GM12872 (cell line): ENCODE measurements around the gene CRTC1.

Source experiments
- TF ChIP-seq, protein P1 (sequence below): IDR thresholded peaks from 3 replicates; pipeline ENCODE4 v1.5.1; 2011; ENCODE audit warnings: low read depth, mild to moderate bottlenecking, low read length, moderate library complexity; ENCODE audit not compliant: insufficient read depth

CRTC1 gene

DNA sequence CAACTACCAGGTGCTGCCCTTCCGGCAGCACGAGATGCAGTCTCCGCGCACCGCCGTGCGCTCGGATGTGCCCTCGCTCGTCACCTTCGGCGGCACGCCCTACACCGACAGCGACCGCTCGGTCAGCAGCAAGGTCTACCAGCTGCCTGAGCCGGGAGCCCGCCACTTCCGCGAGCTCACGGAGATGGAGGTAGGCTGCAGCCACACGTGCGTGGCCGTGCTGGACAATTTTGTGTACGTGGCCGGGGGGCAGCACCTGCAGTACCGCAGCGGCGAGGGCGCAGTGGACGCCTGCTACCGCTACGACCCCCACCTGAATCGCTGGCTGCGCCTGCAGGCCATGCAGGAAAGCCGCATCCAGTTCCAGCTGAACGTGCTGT lies 15.2 kb upstream of the CRTC1 start:
- TF ChIP-seq, protein P1, sequence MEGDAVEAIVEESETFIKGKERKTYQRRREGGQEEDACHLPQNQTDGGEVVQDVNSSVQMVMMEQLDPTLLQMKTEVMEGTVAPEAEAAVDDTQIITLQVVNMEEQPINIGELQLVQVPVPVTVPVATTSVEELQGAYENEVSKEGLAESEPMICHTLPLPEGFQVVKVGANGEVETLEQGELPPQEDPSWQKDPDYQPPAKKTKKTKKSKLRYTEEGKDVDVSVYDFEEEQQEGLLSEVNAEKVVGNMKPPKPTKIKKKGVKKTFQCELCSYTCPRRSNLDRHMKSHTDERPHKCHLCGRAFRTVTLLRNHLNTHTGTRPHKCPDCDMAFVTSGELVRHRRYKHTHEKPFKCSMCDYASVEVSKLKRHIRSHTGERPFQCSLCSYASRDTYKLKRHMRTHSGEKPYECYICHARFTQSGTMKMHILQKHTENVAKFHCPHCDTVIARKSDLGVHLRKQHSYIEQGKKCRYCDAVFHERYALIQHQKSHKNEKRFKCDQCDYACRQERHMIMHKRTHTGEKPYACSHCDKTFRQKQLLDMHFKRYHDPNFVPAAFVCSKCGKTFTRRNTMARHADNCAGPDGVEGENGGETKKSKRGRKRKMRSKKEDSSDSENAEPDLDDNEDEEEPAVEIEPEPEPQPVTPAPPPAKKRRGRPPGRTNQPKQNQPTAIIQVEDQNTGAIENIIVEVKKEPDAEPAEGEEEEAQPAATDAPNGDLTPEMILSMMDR = no peak

DNA sequence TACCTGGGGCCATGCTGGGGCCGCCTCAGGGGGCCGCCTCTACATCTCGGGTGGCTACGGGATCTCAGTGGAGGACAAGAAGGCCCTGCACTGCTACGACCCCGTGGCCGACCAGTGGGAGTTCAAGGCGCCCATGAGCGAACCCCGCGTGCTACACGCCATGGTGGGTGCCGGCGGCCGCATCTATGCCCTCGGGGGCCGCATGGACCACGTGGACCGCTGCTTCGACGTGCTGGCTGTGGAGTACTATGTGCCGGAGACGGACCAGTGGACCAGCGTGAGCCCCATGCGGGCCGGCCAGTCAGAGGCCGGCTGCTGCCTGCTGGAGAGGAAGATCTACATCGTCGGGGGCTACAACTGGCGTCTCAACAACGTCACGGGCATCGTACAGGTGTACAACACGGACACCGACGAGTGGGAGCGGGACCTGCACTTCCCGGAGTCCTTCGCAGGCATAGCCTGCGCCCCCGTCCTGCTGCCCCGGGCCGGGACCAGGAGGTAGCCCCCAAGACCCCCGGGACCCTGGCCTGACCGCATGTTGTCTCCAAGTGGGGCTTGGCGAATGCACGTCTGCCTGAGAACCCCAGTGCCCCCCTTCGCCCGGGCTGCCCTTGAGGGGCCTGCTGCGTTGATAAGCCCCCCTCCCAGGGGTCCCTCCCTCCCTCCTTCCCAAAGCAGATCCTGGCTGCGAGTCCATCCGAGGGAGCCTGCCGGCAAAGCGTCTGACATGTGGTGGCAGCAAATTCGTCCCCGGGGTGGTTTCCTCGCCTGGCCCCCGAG lies 14.5 kb upstream of the CRTC1 start:
- TF ChIP-seq, protein P1 = no peak

- TF ChIP-seq, protein P1 = no peak
Observed at GRCh38 chr19:18669524-18669817, 14.0 kb upstream of the CRTC1 start.

- TF ChIP-seq, protein P1 = no peak
Observed at GRCh38 chr19:18669883-18670282, 13.6 kb upstream of the CRTC1 start.

DNA sequence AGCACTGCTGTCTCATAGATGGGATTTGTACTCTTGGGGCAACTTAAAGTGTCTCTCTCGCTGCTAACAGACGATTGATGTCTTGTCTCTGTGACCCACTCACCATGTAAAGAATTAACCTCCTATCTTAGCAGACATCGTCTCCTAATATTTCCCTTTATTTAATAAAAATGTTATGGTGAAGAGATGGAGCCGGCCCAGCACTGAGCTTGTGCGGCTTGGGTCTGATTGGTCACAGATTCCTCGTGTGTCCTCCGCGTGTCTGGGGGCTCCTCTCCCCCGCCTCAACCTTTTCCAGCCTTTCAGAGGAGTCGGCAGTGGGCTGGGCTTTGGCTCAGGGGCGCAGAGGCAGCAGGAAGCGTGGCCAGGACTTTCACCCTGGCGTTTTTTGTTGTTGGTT lies 13.2 kb upstream of the CRTC1 start:
- TF ChIP-seq, protein P1 = no peak

- TF ChIP-seq, protein P1 = no peak
Observed at GRCh38 chr19:18671303-18672043, 12.0 kb upstream of the CRTC1 start.

- TF ChIP-seq, protein P1 = no peak
Observed at GRCh38 chr19:18672044-18672451, 11.4 kb upstream of the CRTC1 start.
